ENCODE measurements around the gene RGS14.
A peak's percentile ranks its signal among the peaks of the same experiment; 100 is the strongest.

The RGS14 gene

GRCh38 chr5:177380805-177381126, 23.0 kb downstream of the RGS14 start:
- no peak for DNase-seq (ENCODE audit: low read depth)

- no peak for DNase-seq (ENCODE audit: low read depth)
These were observed 24.8 kb downstream of the RGS14 start for GRCh38 chr5:177382423-177383029.

GRCh38 chr5:177383181-177383580, 25.5 kb downstream of the RGS14 start:
- no peak for DNase-seq (ENCODE audit: low read depth)

- DNase-seq (ENCODE audit: low read depth) = no peak
These were observed 26.4 kb downstream of the RGS14 start, which contains the start of gene SLC34A1 for GRCh38 chr5:177384134-177384533. TSS of gene SLC34A1 (plus strand) at chr5:177384434. CDS start at chr5:177385742, 1,308 bp downstream.

- DNase-seq (ENCODE audit: low read depth) = no peak
These were observed 28.0 kb downstream of the RGS14 start for GRCh38 chr5:177385720-177386119.

- DNase-seq (ENCODE audit: low read depth) = no peak
These were observed 28.8 kb downstream of the RGS14 start for GRCh38 chr5:177386542-177386941.

GRCh38 chr5:177387405-177387804, 29.7 kb downstream of the RGS14 start:
- no peak for DNase-seq (ENCODE audit: low read depth)

GRCh38 chr5:177388521-177389052, 30.9 kb downstream of the RGS14 start:
- no peak for DNase-seq (ENCODE audit: low read depth)

GRCh38 chr5:177389241-177390169, 31.8 kb downstream of the RGS14 start:
- DNase-seq (ENCODE audit: low read depth) = no peak

GRCh38 chr5:177390363-177391300, 32.9 kb downstream of the RGS14 start:
- peak; percentile 82 for DNase-seq (ENCODE audit: low read depth)

- no peak for DNase-seq (ENCODE audit: low read depth)
These were observed 35.0 kb downstream of the RGS14 start for GRCh38 chr5:177392765-177393164.

- DNase-seq (ENCODE audit: low read depth) = no peak
These were observed 35.6 kb downstream of the RGS14 start for GRCh38 chr5:177393206-177393765.

GRCh38 chr5:177393990-177394389, 36.3 kb downstream of the RGS14 start:
- no peak for DNase-seq (ENCODE audit: low read depth)

- DNase-seq (ENCODE audit: low read depth) = no peak
These were observed 38.4 kb downstream of the RGS14 start for GRCh38 chr5:177396078-177396477.

- DNase-seq (ENCODE audit: low read depth) = no peak
These were observed 39.1 kb downstream of the RGS14 start for GRCh38 chr5:177396807-177397206.

GRCh38 chr5:177397875-177398390, 40.2 kb downstream of the RGS14 start:
- no peak for DNase-seq (ENCODE audit: low read depth)

- no peak for DNase-seq (ENCODE audit: low read depth)
These were observed 42.5 kb downstream of the RGS14 start, which contains the start of gene PFN3 for GRCh38 chr5:177399997-177400868. TSS of gene PFN3 (minus strand) at chr5:177400661. CDS start at chr5:177400576, 85 bp downstream.

GRCh38 chr5:177402271-177403043, 44.7 kb downstream of the RGS14 start:
- peak; percentile 62 for DNase-seq (ENCODE audit: low read depth)

GRCh38 chr5:177403102-177403791, 45.5 kb downstream of the RGS14 start:
- DNase-seq (ENCODE audit: low read depth) = no peak

Data from stimulated activated CD4-positive, alpha-beta T cell treated with anti-CD3 and anti-CD28 coated beads, Interleukin-2, amount 100 ng/mL, for 4 hours (primary cell).